Subcutaneous abdominal adipose tissue (tissue), 5 donors: ENCODE measurements around the gene CEP70.

Experiments used
- H3K27ac ChIP-seq: one replicate; pipeline ENCODE4 v1.7.0; 2013; ENCODE audit warnings: low read depth, mild to moderate bottlenecking, inconsistent platforms, low read length, moderate library complexity
- H3K27me3 ChIP-seq, 5 donors: one replicate each; pipeline ENCODE4 v1.7.0; 2013; ENCODE audit warnings: low read length in 5 of 5, inconsistent platforms in 1 of 5; ENCODE audit not compliant: control insufficient read depth in 5 of 5, insufficient read depth in 4 of 5
- H3K36me3 ChIP-seq, 5 donors: one replicate each; pipeline ENCODE4 v1.7.0; 2013; ENCODE audit warnings: low read length in 5 of 5; ENCODE audit not compliant: control insufficient read depth in 5 of 5, insufficient read depth in 5 of 5
- H3K4me1 ChIP-seq, 5 donors: one replicate each; pipeline ENCODE4 v1.7.0; 2013; ENCODE audit warnings: low read length in 5 of 5, mild to moderate bottlenecking in 3 of 5, moderate library complexity in 1 of 5; ENCODE audit not compliant: control insufficient read depth in 5 of 5, insufficient read depth in 5 of 5
- H3K4me3 ChIP-seq, 5 donors: one replicate each; pipeline ENCODE4 v1.7.0; 2013; ENCODE audit warnings: low read length in 5 of 5, low read depth in 1 of 5
- H3K9ac ChIP-seq, 5 donors: one replicate each; pipeline ENCODE4 v1.7.0; 2013; ENCODE audit warnings: low read length in 5 of 5, mild to moderate bottlenecking in 4 of 5, moderate library complexity in 3 of 5
- H3K9me3 ChIP-seq, 5 donors: one replicate each; pipeline ENCODE4 v1.7.0; 2013; ENCODE audit warnings: low read length in 5 of 5; ENCODE audit not compliant: control insufficient read depth in 5 of 5
- donor health status: healthy.
- donor health status: healthy.
- donor health status: healthy.
- donor health status: healthy.
- donor health status: healthy.

The CEP70 gene

GRCh38 chr3:138476526-138476925 is 117.5 kb downstream of the CEP70 start:
- Histone ChIP-seq H3K36me3 (no peaks in the 10 kb centered on the region), H3K27me3 (no peaks in the 10 kb centered on the region), H3K4me1 (no peaks in the 10 kb centered on the region), H3K9ac (no peak overlapping the region), H3K27ac (no peak overlapping the region), H3K9me3 (no peaks in the 10 kb centered on the region), H3K4me3 (no peak overlapping the region)

DNA sequence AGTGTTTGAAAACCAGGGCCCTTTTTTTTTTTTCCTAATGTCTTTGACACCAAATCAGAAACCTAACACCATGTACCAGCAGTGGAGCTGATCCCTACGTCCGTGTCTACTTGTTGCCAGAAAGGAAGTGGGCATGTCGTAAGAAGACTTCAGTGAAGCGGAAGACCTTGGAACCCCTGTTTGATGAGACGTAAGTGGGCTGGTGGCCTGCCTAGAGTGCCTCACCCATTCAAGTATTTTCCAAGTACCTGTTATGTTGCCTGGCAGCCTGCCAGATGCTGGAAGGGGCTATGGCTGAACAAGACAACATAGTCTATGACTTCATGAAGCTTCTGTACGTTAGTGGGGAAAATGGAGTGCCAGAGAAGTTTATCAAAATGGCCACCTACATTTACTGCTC is 119.9 kb downstream of the CEP70 start:
- H3K4me3 ChIP-seq = no peak overlapping the region
- no peaks in the 10 kb centered on the region for H3K36me3 ChIP-seq
- H3K9ac ChIP-seq = no peak overlapping the region
- no peaks in the 10 kb centered on the region for H3K9me3 ChIP-seq
- peaks cover 0 to 1% (median 0%) of the 10 kb centered on the region in 5 donors for H3K4me1 ChIP-seq
- no peaks in the 10 kb centered on the region for H3K27me3 ChIP-seq
- H3K27ac ChIP-seq = no peak overlapping the region

GRCh38 chr3:138473391-138473790 is 120.7 kb downstream of the CEP70 start:
- Histone ChIP-seq H3K4me3 (no peak overlapping the region), H3K27ac (no peak overlapping the region), H3K9ac (no peak overlapping the region), H3K36me3 (no peaks in the 10 kb centered on the region), H3K27me3 (peaks cover 0 to 2% (median 0%) of the 10 kb centered on the region in 5 donors), H3K4me1 (peaks cover 0 to 7% (median 0%) of the 10 kb centered on the region in 5 donors), H3K9me3 (no peaks in the 10 kb centered on the region)

DNA sequence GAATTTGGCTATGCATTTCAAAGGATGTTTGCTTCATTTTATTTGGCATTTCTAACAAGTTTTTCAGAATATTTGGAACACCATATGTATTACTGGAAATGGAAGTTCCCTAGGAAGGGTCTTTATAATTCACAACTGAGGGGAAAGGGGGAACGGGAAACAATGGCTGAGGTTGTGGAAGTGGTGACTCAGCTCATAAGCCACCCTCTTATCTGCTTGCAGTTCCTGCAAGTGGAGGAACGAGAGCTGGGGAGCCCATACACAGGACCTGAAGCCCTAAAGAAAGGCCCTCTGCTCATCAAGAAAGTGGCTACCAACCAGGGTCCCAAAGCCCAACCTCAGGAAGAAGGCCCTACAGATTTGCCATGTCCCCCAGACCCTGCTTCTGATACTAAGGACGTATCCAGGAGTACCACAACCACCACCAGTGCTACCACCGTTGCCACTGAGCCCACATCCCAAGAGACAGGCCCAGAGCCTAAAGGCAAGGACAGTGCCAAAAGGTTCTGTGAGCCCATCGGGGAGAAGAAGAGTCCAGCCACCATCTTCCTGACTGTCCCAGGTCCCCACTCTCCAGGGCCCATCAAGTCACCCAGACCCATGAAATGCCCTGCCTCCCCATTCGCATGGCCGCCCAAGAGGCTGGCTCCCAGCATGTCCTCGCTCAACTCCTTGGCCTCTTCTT is 121.8 kb downstream of the CEP70 start:
- Histone ChIP-seq H3K4me1 (peaks cover 0 to 7% (median 0%) of the 10 kb centered on the region in 5 donors), H3K4me3 (no peak overlapping the region), H3K9me3 (no peaks in the 10 kb centered on the region), H3K36me3 (no peaks in the 10 kb centered on the region), H3K27me3 (peaks cover 0 to 4% (median 0%) of the 10 kb centered on the region in 5 donors), H3K27ac (no peak overlapping the region), H3K9ac (no peak overlapping the region)

- H3K27ac ChIP-seq = no peak overlapping the region
- no peak overlapping the region for H3K9ac ChIP-seq
- H3K36me3 ChIP-seq = no peaks in the 10 kb centered on the region
- H3K9me3 ChIP-seq = no peaks in the 10 kb centered on the region
- H3K4me1 ChIP-seq = peaks cover 0 to 7% (median 0%) of the 10 kb centered on the region in 5 donors
- no peak overlapping the region for H3K4me3 ChIP-seq
- H3K27me3 ChIP-seq = peaks cover 0 to 5% (median 4%) of the 10 kb centered on the region in 5 donors
Observed at GRCh38 chr3:138471481-138471880, 122.6 kb downstream of the CEP70 start.

DNA sequence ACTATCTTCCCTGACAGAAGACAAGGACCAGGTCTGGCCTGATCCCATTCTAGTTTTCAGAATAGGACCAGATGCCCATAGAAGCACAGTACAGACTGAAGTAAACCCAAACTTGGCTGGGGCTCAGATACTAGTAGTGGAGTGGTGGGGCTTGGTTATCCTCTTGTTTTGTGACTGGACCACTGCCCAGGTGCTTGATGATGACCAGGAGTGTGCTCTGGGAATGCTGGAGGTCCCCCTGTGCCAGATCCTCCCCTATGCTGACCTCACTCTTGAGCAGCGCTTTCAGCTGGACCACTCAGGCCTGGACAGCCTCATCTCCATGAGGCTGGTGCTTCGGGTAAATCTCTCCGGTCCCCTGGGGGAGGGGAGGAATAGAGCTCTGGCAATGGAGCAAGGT is 123.4 kb downstream of the CEP70 start:
- Histone ChIP-seq H3K36me3 (no peaks in the 10 kb centered on the region), H3K27ac (no peak overlapping the region), H3K4me3 (no peak overlapping the region), H3K27me3 (peaks cover 0 to 5% (median 4%) of the 10 kb centered on the region in 5 donors), H3K9me3 (no peaks in the 10 kb centered on the region), H3K4me1 (peaks cover 0 to 7% (median 0%) of the 10 kb centered on the region in 5 donors), H3K9ac (no peak overlapping the region)

GRCh38 chr3:138469874-138470273 is 124.2 kb downstream of the CEP70 start:
- Histone ChIP-seq H3K9me3 (no peaks in the 10 kb centered on the region), H3K27me3 (peaks cover 0 to 8% (median 4%) of the 10 kb centered on the region in 5 donors), H3K27ac (no peak overlapping the region), H3K4me3 (no peak overlapping the region), H3K36me3 (no peaks in the 10 kb centered on the region), H3K9ac (no peak overlapping the region), H3K4me1 (peaks cover 0 to 7% (median 0%) of the 10 kb centered on the region in 5 donors)

GRCh38 chr3:138468886-138469285 is 125.2 kb downstream of the CEP70 start:
- no peaks in the 10 kb centered on the region for H3K9me3 ChIP-seq
- H3K36me3 ChIP-seq = no peaks in the 10 kb centered on the region
- H3K27me3 ChIP-seq = peaks cover 0 to 10% (median 4%) of the 10 kb centered on the region in 5 donors
- H3K9ac ChIP-seq = no peak overlapping the region
- no peak overlapping the region for H3K27ac ChIP-seq
- no peak overlapping the region for H3K4me3 ChIP-seq
- H3K4me1 ChIP-seq = peaks cover 0 to 7% (median 0%) of the 10 kb centered on the region in 5 donors

DNA sequence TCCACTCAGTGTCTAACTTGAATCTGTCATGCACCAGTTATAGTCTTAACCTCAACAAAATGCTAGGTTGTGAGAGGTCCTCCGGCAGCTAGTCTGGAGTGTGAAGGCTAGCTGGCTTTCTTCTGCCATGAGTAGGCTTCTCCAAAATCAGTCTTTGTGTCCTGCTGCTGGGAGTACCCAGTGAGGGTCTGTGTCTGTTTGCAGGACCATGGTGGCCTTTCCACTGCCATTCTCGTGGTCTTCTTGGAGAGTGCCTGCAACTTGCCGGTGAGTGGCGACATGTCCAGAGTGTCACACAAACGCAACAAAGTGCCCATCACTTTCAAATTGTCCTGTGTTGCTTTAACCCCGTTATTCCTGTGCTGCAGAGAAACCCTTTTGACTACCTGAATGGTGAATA is 125.6 kb downstream of the CEP70 start:
- H3K9ac ChIP-seq = no peak overlapping the region
- peaks cover 0 to 10% (median 4%) of the 10 kb centered on the region in 5 donors for H3K27me3 ChIP-seq
- no peaks in the 10 kb centered on the region for H3K9me3 ChIP-seq
- H3K4me1 ChIP-seq = peaks cover 0 to 7% (median 0%) of the 10 kb centered on the region in 5 donors
- no peak overlapping the region for H3K4me3 ChIP-seq
- H3K36me3 ChIP-seq = no peaks in the 10 kb centered on the region
- no peak overlapping the region for H3K27ac ChIP-seq

- H3K27ac ChIP-seq = no peak overlapping the region
- no peaks in the 10 kb centered on the region for H3K36me3 ChIP-seq
Observed at GRCh38 chr3:138467931-138468330, 126.1 kb downstream of the CEP70 start.

More at GRCh38 chr3:138467931-138468330, 126.1 kb downstream of the CEP70 start:
- Histone ChIP-seq H3K4me3 (no peak overlapping the region), H3K27me3 (peaks cover 0 to 10% (median 4%) of the 10 kb centered on the region in 5 donors), H3K9me3 (no peaks in the 10 kb centered on the region), H3K9ac (no peak overlapping the region), H3K4me1 (peaks cover 0 to 7% (median 0%) of the 10 kb centered on the region in 5 donors)
